Retinal pigment epithelial cell (primary cell): ENCODE results near the gene OMD.
"Not testable (repeated sequence)": the region's sequence is repeated elsewhere in the genome, so short reads cannot be mapped to it uniquely, and the experiment has no call there.

Experiments used
- DNase-seq: peaks from one replicate; pipeline ENCODE4 v3.0.0-alpha.2; 2010; ENCODE audit warnings: low read depth
- H3K4me3 ChIP-seq: 2 replicates; pipeline ENCODE4 v1.5.1; 2011; ENCODE audit warnings: mild to moderate bottlenecking, low read length, control low read depth, moderate library complexity
- TF ChIP-seq, protein P1 (sequence below): conservative IDR thresholded peaks from 2 replicates; pipeline ENCODE4 v1.5.1; 2011; ENCODE audit warnings: low read depth, low read length, control low read depth, inconsistent platforms

The OMD gene

DNA sequence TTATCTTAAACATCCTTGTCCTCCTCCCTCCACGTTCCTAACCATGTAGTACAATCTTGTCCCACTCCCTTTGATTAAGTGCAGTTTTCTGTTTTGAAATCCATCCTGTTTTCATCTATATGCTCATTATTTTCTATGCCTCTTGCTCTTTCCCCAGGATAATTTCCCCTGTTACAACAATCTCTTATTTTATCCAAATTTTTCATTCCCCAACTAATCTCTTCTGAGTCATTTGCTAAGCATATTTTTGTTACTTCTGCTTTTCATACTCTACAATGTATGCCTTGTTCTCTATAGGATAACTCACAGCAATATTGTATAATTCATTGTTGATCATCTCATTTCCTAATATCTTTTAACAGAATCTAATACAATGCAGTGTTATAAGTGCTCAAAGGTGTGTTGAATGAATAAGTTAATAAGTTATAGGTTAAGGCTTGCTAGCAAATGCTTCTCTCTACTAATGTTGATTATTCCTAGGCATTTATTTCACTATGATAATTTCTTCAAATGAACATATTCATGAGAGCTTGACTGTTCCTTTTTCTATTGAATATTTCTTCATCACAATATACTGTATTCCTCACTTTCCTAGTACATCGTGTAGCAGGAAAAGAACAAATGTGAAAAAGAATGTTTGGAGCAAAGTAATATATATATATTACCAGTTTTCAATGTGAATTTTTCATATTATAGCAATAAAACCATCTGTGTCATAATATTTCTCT is 1.5 kb downstream of the OMD start:
- H3K4me3 ChIP-seq: no peak overlapping the region
- no peak for DNase-seq
- TF ChIP-seq, protein P1, sequence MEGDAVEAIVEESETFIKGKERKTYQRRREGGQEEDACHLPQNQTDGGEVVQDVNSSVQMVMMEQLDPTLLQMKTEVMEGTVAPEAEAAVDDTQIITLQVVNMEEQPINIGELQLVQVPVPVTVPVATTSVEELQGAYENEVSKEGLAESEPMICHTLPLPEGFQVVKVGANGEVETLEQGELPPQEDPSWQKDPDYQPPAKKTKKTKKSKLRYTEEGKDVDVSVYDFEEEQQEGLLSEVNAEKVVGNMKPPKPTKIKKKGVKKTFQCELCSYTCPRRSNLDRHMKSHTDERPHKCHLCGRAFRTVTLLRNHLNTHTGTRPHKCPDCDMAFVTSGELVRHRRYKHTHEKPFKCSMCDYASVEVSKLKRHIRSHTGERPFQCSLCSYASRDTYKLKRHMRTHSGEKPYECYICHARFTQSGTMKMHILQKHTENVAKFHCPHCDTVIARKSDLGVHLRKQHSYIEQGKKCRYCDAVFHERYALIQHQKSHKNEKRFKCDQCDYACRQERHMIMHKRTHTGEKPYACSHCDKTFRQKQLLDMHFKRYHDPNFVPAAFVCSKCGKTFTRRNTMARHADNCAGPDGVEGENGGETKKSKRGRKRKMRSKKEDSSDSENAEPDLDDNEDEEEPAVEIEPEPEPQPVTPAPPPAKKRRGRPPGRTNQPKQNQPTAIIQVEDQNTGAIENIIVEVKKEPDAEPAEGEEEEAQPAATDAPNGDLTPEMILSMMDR: no peak

DNA sequence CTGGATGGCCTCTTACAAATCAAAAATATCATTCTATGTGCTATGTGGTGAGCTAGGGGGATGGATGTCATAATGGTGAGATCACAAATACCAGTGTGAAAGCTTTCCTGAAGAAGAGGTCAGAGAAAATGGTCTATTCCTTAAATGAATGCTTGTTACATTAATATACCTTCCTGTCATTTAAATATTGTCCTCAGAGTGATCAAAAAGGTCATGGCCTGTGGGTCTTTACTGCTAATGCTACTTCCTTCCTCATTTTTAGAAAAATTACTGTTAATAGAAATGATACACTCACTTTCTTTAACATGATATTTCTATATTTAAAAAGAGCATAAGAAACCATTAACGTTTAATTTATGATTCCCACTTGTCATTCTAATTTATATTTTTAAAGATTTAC is 9.7 kb downstream of the OMD start:
- DNase-seq: no peak
- TF ChIP-seq, protein P1: no peak
- no peak overlapping the region for H3K4me3 ChIP-seq

DNA sequence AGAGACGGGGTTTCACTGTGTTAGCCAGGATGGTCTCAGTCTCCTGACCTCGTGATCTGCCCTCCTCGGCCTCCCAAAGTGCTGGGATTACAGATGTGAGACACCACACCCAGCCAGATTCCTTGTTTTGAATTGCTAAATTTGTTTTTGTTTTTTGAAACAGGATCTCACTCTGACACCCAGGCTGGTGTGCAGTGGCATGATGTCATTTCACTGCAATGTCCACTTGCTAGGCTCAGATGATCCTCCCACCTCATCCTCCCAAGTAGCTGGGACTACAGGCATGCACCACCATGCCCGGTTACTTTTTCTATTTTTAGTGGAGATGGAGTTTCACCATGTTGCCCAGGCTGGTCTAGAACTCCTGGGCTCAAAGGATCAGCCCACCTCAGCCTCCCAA is 13.1 kb downstream of the OMD start:
- H3K4me3 ChIP-seq, DNase-seq: not testable (repeated sequence)

DNA sequence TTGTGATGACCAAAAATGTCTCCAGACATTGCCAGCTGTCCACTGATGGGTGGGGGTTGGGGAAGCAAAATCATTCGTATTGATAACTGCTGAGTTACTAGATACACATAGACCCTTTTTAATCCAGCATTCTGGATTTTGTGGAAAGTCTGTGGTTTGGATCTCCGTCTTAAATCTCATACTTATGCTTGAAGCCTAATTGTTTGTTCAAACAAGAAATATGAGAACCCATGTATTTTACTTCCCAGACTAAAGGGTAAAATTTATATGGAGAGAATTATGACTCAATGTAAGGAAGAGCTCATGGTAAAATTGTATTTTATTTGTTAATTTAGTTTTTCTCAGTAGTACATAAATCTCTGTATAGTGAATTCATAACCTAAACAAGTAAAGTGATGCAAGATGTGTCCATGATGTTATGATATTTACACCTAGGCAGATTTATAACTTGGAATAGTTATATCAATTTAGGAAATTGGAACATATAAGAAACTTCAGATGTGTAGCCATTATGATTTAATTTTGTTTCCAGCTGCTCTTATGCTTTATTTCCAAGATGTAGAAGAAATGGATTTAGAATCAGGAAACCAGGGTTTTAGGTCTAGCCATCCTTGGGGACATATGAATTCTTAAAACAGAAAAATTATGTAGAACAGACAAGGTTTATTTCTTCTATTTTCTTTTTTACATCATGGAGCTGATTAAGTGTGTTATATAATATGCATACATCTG is 15.4 kb downstream of the OMD start:
- TF ChIP-seq, protein P1: no peak
- no peak for DNase-seq
- no peak overlapping the region for H3K4me3 ChIP-seq

DNA sequence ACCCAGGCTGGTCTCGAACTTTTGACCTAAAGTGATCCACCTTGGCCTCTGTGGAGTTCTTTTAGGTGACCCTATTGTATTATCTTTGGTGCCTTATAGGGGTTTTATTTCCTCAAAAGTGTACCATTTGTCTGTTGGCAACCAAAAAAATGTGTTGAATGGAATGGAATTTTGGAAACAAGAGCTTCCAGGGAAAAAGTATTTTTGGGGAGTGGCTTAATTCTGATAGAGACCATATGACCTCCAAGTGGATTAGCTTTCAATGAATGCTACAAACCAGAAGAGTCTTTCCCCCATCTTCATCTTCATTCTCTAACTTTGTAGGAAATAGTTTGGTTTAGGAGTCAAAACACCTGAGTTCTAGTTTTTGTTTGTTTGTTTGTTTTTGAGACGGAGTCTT is 16.5 kb downstream of the OMD start:
- no peak overlapping the region for H3K4me3 ChIP-seq
- TF ChIP-seq, protein P1: no peak
- no peak for DNase-seq

DNA sequence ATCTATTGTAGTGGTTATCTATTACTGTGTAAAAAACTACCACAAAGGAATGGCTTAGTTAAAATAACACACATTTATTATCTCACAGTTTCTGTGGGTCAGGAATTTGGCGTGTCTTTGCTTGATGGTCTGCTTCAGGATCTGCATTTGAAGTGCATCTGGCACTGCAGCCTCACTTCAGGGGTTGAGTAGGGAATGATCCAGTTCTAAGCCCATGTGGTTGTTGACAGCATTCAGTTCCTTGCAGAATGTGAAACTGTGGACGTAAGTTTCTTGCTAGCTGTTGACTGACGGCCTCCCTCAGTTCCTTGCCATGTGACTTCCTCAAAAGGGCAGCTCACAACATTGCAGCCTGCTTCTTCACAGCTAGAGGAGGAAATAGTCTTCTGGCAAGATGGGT is 17.8 kb downstream of the OMD start:
- H3K4me3 ChIP-seq: no peak overlapping the region
- TF ChIP-seq, protein P1: no peak
- DNase-seq: no peak

DNA sequence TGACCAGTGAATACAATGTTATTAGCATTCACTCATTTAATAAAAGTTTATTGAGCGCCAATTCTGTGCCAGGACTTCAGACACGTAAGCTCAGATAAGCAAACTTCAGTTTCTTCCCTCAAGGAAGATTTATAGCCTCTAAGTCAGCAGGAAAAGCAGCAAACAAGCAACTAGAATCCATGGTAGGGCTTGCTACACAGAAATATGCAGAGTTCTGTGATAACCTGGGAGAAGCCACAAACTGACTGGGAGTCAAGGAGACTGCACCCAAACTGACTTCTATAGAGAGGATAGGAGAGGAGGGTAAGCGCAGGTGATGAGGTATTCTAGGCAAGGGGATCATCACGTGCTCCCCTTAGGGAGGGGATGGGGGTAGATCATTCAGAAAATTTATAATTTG is 18.5 kb downstream of the OMD start:
- H3K4me3 ChIP-seq: no peak overlapping the region
- TF ChIP-seq, protein P1: no peak
- DNase-seq: no peak
